GM12864 (cell line): Measurements from ENCODE around the gene ATP6V1F.

Experiments used
- DNase-seq: peaks from one replicate; pipeline ENCODE4 v3.0.0-alpha.2; 2011; ENCODE audit warnings: low read depth
- H3K4me3 ChIP-seq: 2 replicates; pipeline ENCODE4 v1.5.1; 2011; ENCODE audit warnings: mild to moderate bottlenecking, low read depth, low read length, control low read depth
- TF ChIP-seq, protein P1 (sequence below): IDR thresholded peaks from 2 replicates; pipeline ENCODE4 v1.5.1; 2011; ENCODE audit warnings: low read depth, mild to moderate bottlenecking, moderate library complexity, low read length, control low read depth, inconsistent platforms; ENCODE audit errors: missing control alignments

The ATP6V1F gene

DNA sequence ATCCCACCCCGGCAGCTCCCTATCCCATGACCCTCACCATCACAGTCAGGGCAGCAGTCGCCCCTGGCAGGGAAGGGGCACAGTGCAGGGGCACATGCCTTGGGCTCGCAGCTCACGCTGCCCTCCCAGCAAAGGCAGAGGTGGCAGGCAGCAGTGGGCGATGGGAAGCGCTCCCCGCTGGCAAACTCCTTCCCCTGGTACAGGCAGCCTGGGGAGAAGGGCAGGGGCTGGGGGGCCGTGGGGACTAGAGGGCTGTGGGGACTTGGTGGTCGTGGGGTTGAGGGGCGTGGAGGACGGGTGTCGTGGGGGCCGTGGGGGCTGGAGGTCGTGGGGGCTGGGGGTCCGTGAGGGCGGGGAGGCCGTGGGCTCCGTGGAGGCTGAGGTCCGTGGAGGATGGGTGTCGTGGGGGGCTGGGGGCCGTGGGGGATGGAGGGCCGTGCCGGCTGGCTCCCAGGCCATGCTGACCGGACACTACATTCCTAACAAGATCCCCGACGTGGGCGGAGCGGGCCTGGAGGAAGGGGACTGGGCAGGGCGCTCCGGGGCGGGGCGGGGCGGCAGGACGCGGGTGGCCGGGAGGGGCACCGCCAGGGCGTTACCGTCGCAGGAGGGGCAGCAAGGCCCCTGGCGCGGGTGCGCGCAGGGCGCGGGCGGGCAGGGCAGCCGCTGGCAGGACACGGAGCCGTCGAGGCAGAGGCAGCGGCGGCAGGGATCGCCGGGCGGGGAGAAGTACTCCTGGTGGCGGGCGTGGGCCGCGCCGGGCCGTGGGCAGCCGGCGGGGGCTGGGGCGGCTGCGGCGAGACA is 27.9 kb downstream of the ATP6V1F start:
- H3K4me3 ChIP-seq, result no peak overlapping the region
- no peak for DNase-seq
- TF ChIP-seq, protein P1, sequence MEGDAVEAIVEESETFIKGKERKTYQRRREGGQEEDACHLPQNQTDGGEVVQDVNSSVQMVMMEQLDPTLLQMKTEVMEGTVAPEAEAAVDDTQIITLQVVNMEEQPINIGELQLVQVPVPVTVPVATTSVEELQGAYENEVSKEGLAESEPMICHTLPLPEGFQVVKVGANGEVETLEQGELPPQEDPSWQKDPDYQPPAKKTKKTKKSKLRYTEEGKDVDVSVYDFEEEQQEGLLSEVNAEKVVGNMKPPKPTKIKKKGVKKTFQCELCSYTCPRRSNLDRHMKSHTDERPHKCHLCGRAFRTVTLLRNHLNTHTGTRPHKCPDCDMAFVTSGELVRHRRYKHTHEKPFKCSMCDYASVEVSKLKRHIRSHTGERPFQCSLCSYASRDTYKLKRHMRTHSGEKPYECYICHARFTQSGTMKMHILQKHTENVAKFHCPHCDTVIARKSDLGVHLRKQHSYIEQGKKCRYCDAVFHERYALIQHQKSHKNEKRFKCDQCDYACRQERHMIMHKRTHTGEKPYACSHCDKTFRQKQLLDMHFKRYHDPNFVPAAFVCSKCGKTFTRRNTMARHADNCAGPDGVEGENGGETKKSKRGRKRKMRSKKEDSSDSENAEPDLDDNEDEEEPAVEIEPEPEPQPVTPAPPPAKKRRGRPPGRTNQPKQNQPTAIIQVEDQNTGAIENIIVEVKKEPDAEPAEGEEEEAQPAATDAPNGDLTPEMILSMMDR, result no peak

DNA sequence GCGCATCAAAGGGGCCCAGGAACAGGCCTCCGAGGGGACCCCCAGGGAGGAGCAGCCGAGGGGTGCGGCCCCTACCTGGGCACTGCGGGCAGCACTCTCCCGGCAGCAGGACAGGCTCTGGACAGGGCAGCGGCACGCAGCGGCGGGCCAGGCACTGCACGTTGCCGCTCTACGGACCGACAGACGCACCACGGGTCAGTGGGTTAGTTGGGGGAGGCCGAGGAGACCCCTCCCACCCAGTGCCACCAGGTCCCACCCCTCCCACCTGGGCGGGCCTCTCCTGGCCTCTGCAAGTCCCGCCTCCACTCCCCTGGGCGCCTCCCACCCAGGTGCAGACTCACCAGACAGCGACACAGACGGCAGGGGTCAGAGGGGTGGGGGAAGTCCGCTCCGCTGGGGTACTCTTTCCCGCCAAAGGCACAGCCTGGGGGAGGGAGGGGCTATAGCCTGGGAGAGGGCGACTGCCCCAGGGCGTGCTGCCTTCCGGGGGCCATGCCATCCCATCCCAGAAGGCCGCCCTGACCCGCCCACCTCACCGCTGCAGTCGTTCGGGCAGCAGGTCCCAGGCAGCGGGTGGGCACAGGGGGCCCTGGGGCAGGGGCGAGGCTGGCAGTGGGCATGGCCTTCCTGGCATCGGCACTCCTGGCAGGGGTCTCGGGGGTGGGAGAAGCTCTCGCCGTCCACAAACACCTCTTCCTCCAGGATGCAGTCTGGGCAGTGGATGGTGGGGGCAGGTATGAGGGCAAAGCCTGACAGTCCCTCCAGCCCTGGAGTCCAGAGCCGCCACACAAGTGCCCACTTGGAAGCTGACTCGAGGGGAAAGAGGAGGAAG is 28.7 kb downstream of the ATP6V1F start:
- TF ChIP-seq, protein P1, result no peak
- DNase-seq, result no peak
- H3K4me3 ChIP-seq, result no peak overlapping the region

DNA sequence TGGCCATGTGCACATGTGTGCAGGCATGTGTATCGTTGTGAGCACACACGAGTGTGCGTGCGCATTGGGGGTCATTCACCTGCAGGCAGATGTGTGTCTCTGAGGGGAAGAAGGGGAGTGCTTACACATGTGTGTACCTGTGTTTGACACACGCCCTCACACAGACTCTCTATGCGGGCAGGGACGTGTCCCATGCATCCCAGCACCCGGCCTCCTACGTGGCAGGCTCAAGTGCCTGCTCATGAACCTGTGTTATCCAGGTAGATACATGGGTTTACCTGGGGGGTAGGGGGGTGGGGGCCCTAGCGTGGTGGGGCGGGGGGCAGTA is 29.2 kb downstream of the ATP6V1F start:
- TF ChIP-seq, protein P1, result no peak
- no peak for DNase-seq
- H3K4me3 ChIP-seq, result no peak overlapping the region

DNA sequence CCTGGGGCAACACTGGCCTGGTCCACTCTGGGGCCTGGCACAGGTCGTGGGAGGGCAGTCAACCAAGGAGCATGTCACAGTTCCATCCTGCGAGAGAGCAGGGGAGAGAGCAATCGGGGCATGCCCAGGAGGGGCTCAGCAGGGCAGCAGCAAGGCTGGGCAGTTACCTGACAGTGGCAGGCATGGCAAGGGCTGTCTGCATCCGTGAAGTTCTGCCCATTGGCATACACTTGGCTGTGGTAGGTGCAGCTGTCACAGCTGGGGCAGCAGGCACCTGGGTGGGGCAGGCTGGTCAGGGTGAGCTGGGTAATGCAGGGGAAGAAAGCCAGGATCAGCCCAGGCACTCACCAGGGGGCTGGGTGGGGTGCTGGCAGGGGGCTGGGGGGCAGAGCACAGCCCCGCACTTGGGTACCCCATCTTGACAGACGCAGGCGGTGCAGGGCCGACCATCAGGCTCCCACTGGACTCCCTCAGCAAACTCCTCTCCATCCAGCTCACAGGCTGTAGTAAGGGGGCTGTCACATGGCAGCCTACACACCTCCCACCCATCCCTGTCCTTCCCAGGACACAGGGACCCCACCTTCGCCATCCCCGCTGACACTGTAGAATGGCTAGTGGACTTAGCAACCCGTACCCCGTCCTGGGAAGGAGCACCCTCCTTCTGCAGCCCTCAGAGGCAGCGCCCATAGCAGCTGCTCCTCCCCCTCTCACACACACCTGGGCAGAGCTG is 30.0 kb downstream of the ATP6V1F start:
- TF ChIP-seq, protein P1, result no peak
- DNase-seq, result no peak
- H3K4me3 ChIP-seq, result no peak overlapping the region

DNA sequence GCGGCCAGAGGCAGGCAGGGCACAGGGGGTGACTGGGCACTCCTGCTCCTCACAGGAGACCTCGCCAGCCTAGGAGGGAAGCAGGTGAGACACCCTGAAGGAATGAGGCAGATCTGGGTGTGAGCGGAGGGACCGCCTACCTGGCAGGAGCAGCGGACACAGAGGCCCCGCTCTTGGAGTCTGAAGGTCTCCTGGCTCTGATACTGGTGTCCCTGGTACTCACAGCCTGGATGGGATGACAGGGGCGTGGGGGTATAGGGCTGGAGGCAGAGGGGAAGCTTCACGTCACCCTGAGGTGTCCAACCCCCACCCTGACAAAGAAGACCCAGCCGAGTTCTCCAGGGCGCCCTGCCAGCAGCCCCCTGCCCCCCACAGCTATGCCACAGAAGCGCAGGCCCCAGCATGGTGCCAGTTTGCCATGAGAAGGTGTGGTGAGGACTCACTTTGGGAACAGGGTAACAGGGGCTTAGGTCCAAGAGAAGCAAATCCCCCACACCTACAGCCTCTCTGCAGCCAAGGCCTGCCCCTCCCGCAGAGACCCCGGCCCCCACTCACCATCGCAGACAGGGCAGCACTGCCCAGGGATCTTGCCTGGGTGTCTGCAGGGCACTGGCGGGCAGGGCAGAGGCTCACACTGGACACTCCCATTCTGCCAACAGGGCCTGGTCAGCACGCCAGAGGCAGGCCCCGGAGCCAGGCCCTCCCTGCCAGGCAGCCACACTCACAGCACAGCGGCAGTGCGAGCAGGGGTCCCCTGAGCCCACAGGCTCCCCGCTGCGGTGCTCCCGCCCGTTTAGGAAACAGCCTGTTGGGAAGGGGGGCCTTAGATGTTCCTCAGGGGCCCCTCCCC is 30.8 kb downstream of the ATP6V1F start:
- no peak overlapping the region for H3K4me3 ChIP-seq
- TF ChIP-seq, protein P1, result no peak
- DNase-seq, result no peak

DNA sequence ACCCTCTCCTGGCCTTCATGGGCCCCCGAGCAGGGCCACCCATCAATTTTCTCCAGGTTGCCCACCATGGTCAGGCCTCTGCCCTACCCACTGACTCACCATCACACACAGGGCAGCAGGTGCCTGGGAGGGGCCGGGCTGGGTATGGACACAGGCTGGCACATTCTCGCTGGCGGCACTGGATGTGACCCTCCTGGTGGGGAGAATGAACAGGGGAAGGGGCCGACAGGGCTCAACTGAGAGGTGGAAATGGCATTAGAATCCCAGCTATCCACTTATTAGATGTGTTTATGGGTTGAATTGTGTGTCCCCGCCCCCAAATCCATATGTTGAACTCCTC is 31.4 kb downstream of the ATP6V1F start:
- TF ChIP-seq, protein P1, result no peak

More for the DNA sequence above, 31.4 kb downstream of the ATP6V1F start:
- no peak for DNase-seq
- H3K4me3 ChIP-seq, result no peak overlapping the region
